GM21825 (cell line): ENCODE results near the gene C2orf15.
"Not testable (repeated sequence)": the region's sequence is repeated elsewhere in the genome, so short reads cannot be mapped to it uniquely, and the experiment has no call there.

ENCODE experiments used
- ATAC-seq: cut with Tn5 transposase; IDR thresholded peaks from one replicate; pipeline ENCODE4 v1.9.1; 2021; ENCODE audit warnings: mild to moderate bottlenecking, moderate library complexity; ENCODE audit not compliant: unreplicated experiment

Gene C2orf15

GRCh38 chr2:99141110-99142108 is at the start of gene C2orf15:
C2orf15 (plus strand) TSS chr2:99141707; CDS start chr2:99150559, 8,852 bp downstream.
- peak; percentile 90 for ATAC-seq

DNA sequence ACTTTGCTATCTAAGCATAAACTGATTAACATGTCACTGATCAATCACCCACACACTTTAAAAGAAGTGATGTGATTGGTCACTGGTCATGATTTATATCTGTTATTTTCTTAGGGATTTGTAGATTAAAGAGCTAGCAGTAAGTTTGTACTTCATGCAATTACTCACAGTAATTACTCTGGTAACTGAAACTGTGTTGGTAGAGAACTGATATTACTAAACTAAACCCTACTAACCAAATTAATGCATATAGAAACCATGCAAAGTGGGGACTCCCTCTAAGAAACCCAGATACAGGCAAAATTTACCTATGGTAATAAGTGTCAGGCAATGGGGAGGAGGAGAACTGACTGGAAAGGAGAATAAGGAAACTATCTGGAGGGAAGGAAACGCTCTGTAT is 44.8 kb upstream of the C2orf15 start:
- no peak for ATAC-seq

GRCh38 chr2:99101697-99102096 is 39.8 kb upstream of the C2orf15 start:
- no peak for ATAC-seq

DNA sequence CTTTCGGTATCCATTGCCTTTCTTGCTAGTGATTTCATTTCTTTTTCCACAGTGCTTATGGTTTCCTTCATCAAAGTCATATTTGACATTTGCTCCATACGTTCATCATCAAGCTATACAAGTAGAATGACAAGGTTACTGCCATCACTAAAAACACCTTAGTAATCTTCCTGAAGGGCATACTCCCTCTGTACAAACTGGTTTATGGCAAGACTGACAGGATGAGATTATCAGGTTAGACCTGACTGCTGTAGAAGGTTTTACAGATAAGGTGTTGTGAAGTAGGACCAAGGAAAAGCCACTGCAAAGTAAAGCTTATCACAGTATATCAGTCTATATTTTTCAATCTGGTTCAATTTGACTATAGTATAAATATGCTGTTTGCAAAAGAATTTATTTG is 37.5 kb upstream of the C2orf15 start:
- ATAC-seq: no peak

- ATAC-seq: no peak
Measured at GRCh38 chr2:99106913-99107312, 34.6 kb upstream of the C2orf15 start.

GRCh38 chr2:99111236-99111635 is 30.3 kb upstream of the C2orf15 start:
- ATAC-seq: no peak

- no peak for ATAC-seq
Measured at GRCh38 chr2:99111945-99112344, 29.6 kb upstream of the C2orf15 start.

- no peak for ATAC-seq
Measured at GRCh38 chr2:99112617-99113016, 28.9 kb upstream of the C2orf15 start.

GRCh38 chr2:99127981-99128380 is 13.5 kb upstream of the C2orf15 start:
- ATAC-seq: no peak

GRCh38 chr2:99135044-99135556 is 6.4 kb upstream of the C2orf15 start:
- not testable (repeated sequence) for ATAC-seq

DNA sequence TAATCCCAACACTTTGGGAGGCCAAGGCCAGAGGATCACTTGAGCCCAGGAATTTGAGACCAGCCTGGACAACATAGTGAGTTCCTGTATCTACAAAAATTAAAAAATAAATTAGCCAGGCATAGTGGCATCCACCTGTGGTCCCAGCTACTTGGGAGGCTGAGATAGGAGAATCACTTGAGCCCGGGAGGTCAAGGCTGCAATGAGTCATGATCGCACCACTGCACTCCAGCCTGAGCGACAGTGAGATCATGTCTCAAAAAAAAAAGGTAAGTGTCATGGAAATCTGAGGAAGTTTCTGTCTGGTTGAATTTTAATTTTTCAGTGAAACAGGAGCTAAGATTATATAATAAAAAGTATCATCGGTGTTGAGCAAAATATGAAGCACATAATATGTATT is 2.5 kb upstream of the C2orf15 start:
- ATAC-seq: no peak

GRCh38 chr2:99140056-99140859 is 1.2 kb upstream of the C2orf15 start:
- no peak for ATAC-seq

DNA sequence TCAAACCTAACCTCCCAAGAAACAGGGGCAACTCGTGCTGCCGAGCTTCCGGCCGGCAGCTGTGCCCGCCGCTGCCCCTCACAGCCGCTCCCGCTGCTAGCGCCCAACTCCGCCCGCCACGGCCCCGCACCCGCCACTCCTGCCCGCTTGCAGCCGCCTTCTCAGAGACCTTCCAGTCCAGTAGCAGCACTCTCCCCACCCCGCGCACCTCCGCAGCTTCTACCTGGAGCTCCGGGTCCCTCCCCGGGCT is 722 bp upstream of the C2orf15 start:
- peak; percentile 35 for ATAC-seq

- ATAC-seq: no peak
Measured at GRCh38 chr2:99150706-99151105, 9.2 kb downstream of the C2orf15 start.

- ATAC-seq: no peak
Measured at GRCh38 chr2:99152199-99152895, 10.8 kb downstream of the C2orf15 start.

GRCh38 chr2:99153921-99154604 is 12.6 kb downstream of the C2orf15 start:
- ATAC-seq: no peak

GRCh38 chr2:99154643-99155536 is 13.4 kb downstream of the C2orf15 start, which contains the start of the genes LIPT1 and TSGA10:
LIPT1 (plus strand) TSS chr2:99154967; CDS start chr2:99161958, 6,991 bp downstream.
TSGA10 (minus strand) TSS chr2:99154942; CDS start chr2:99109439, 45,503 bp downstream.
- ATAC-seq: peak; percentile 94

DNA sequence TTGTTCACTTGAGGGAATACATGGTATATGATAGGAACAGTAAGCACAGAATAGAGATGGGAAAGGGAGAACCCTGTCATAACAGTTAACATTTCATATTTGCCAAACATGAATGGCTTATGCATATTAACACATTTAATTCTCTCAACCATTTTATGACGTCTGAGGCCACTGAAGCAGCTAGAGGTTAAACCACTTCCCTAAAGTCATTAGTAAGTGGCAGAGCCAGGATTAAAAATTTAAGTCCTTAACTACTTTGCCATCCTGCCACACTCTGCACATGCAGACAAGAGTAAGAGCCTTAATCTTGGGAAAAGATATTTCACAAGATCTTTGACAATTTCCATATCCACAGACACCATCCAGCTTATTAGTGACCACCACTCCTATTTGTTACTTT is 15.4 kb downstream of the C2orf15 start:
- no peak for ATAC-seq

DNA sequence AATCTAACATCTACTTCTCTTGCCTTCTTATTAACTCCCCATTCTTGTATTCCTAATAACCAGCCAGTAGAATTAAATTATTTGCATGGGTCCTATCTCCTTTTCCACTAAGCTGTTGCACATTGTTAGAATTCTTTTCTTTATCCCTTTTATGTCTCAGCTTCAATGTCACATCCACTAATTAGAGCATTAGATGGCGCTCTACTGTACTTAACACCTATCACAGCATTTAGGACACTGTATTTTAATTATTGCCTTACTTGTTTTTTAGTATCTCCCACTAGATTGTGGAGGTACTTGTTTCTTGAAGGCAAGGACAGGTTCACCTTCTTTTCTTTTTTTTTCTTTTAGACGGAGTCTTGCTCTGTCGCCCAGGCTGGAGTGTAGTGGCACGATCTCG is 17.1 kb downstream of the C2orf15 start:
- ATAC-seq: no peak
